H9 (cell line): ENCODE results near the gene EXOC3. TPM values are rescaled to one million over a fixed set of nuclear protein-coding genes. Genes with fewer than 3 reads are reported as not detected.

Experiments
- DNase-seq: peaks from one replicate; pipeline ENCODE4 v3.0.0-alpha.2; 2017
- H2AFZ ChIP-seq: one replicate; pipeline ENCODE4 v1.6.1; 2013; ENCODE audit warnings: mild to moderate bottlenecking, low read length, control low read depth, moderate library complexity
- H2AK5ac ChIP-seq: 2 replicates; pipeline ENCODE4 v1.6.1; 2013; ENCODE audit warnings: low read length, control low read depth, mixed read lengths; ENCODE audit not compliant: insufficient read length
- H2BK120ac ChIP-seq: one replicate; pipeline ENCODE4 v1.6.1; 2013; ENCODE audit warnings: low read depth, mild to moderate bottlenecking, low read length, control low read depth, inconsistent platforms; ENCODE audit not compliant: poor library complexity, severe bottlenecking
- H2BK12ac ChIP-seq: 2 replicates; pipeline ENCODE4 v1.6.1; 2013; ENCODE audit warnings: low read length, control low read depth, mixed read lengths, low read depth; ENCODE audit not compliant: insufficient read length
- H2BK15ac ChIP-seq: 2 replicates; pipeline ENCODE4 v1.6.1; 2013; ENCODE audit warnings: low read depth, low read length, control low read depth
- H2BK20ac ChIP-seq: one replicate; pipeline ENCODE4 v1.6.1; 2013; ENCODE audit warnings: low read depth, mild to moderate bottlenecking, low read length, control low read depth, inconsistent platforms; ENCODE audit not compliant: poor library complexity, severe bottlenecking
- H2BK5ac ChIP-seq: 2 replicates; pipeline ENCODE4 v1.6.1; 2013; ENCODE audit warnings: low read length, control low read depth, mixed read lengths; ENCODE audit not compliant: insufficient read length
- H3K14ac ChIP-seq: 2 replicates; pipeline ENCODE4 v1.6.1; 2013; ENCODE audit warnings: low read length, control low read depth; ENCODE audit not compliant: insufficient read depth
- H3K18ac ChIP-seq: 2 replicates; pipeline ENCODE4 v1.6.1; 2013; ENCODE audit warnings: low read depth, mild to moderate bottlenecking, mixed read lengths, low read length, control low read depth; ENCODE audit not compliant: insufficient read length
- H3K23ac ChIP-seq: 2 replicates; pipeline ENCODE4 v1.6.1; 2013; ENCODE audit warnings: low read length, control low read depth, mixed read lengths, low read depth; ENCODE audit not compliant: insufficient read length
- H3K23me2 ChIP-seq: 2 replicates; pipeline ENCODE4 v1.6.1; 2013; ENCODE audit warnings: low read depth, mild to moderate bottlenecking, mixed read lengths, low read length, control low read depth; ENCODE audit not compliant: insufficient read length, poor library complexity, severe bottlenecking
- H3K27ac ChIP-seq: 2 replicates; pipeline ENCODE4 v1.5.1; 2013; ENCODE audit warnings: low read length, control low read depth, mixed read lengths, low read depth; ENCODE audit not compliant: insufficient read length
- H3K27me3 ChIP-seq: 2 replicates; pipeline ENCODE4 v1.6.1; 2013; ENCODE audit warnings: low read length, control low read depth, inconsistent platforms; ENCODE audit not compliant: insufficient read depth
- H3K4ac ChIP-seq: 2 replicates; pipeline ENCODE4 v1.6.1; 2013; ENCODE audit warnings: low read depth, mild to moderate bottlenecking, control low read depth, inconsistent platforms, low read length, moderate library complexity
- H3K4me1 ChIP-seq: 2 replicates; pipeline ENCODE4 v1.6.1; 2013; ENCODE audit warnings: low read length, control low read depth, inconsistent platforms; ENCODE audit not compliant: insufficient read depth
- H3K4me2 ChIP-seq: 2 replicates; pipeline ENCODE4 v1.6.1; 2013; ENCODE audit warnings: low read length, control low read depth, mixed read lengths; ENCODE audit not compliant: insufficient read length, insufficient read depth
- H3K56ac ChIP-seq: 2 replicates; pipeline ENCODE4 v1.6.1; 2013; ENCODE audit warnings: low read depth, mild to moderate bottlenecking, mixed read lengths, low read length, control low read depth; ENCODE audit not compliant: insufficient read length
- H3K79me1 ChIP-seq: 2 replicates; pipeline ENCODE4 v1.6.1; 2013; ENCODE audit warnings: low read depth, mild to moderate bottlenecking, moderate library complexity, low read length, control low read depth, inconsistent platforms; ENCODE audit not compliant: insufficient read depth, poor library complexity, severe bottlenecking
- H3K79me2 ChIP-seq: 2 replicates; pipeline ENCODE4 v1.6.1; 2013; ENCODE audit warnings: low read length, control low read depth, inconsistent platforms; ENCODE audit not compliant: insufficient read depth
- H3K9ac ChIP-seq: 2 replicates; pipeline ENCODE4 v1.6.1; 2013; ENCODE audit warnings: low read length, control low read depth, mixed read lengths; ENCODE audit not compliant: insufficient read length; ENCODE audit errors: extremely low read depth
- H3K9me3 ChIP-seq: one replicate; pipeline ENCODE4 v1.6.1; 2013; ENCODE audit warnings: low read depth, low read length, inconsistent platforms; ENCODE audit not compliant: control insufficient read depth
- H3T11ph ChIP-seq: one replicate; pipeline ENCODE4 v1.6.1; 2013; ENCODE audit warnings: mild to moderate bottlenecking, low read length, control low read depth, inconsistent platforms
- H4K20me1 ChIP-seq: one replicate; pipeline ENCODE4 v1.6.1; 2013; ENCODE audit not compliant: control insufficient read depth, insufficient read length, insufficient read depth
- H4K5ac ChIP-seq: 2 replicates; pipeline ENCODE4 v1.6.1; 2013; ENCODE audit warnings: low read depth, mild to moderate bottlenecking, mixed read lengths, low read length, control low read depth; ENCODE audit not compliant: insufficient read length
- H4K8ac ChIP-seq: replicated peaks from 2 replicates; pipeline ENCODE4 v1.6.1; 2013; ENCODE audit warnings: low read length, control low read depth, mixed read lengths, low read depth; ENCODE audit not compliant: insufficient read length
- H4K91ac ChIP-seq: 2 replicates; pipeline ENCODE4 v1.6.1; 2013; ENCODE audit warnings: low read depth, mild to moderate bottlenecking, moderate library complexity, mixed read lengths, low read length, control low read depth; ENCODE audit not compliant: insufficient read length
- H3K27ac Mint-ChIP-seq, 3 experiments: 2 replicates in 2 of 3; 3 replicates in 1 of 3; pipeline ENCODE4 v1.8.0; 2020 to 2021; ENCODE audit warnings: mixed read lengths in 3 of 3, mild to moderate bottlenecking in 1 of 3, moderate library complexity in 1 of 3
- H3K27me3 Mint-ChIP-seq: 2 replicates; pipeline ENCODE4 v1.8.0; 2021; ENCODE audit warnings: low read depth, mild to moderate bottlenecking, moderate library complexity, mixed read lengths
- H3K36me3 Mint-ChIP-seq, 3 experiments: 2 replicates in 2 of 3; 3 replicates in 1 of 3; pipeline ENCODE4 v1.8.0; 2020 to 2021; ENCODE audit warnings: low read depth in 3 of 3, mixed read lengths in 3 of 3; ENCODE audit not compliant: insufficient read depth in 1 of 3
- H3K4me1 Mint-ChIP-seq, 2 experiments: 2 replicates each; pipeline ENCODE4 v1.8.0; 2020; ENCODE audit warnings: mixed read lengths in 2 of 2
- H3K4me3 Mint-ChIP-seq, 2 experiments: 2 replicates in 1 of 2; 3 replicates in 1 of 2; pipeline ENCODE4 v1.8.0; 2020 to 2021; ENCODE audit warnings: mild to moderate bottlenecking in 2 of 2, mixed read lengths in 2 of 2, moderate library complexity in 1 of 2
- H3K9me3 Mint-ChIP-seq, 2 experiments: 2 replicates in 1 of 2; 3 replicates in 1 of 2; pipeline ENCODE4 v1.8.0; 2020; ENCODE audit warnings: mild to moderate bottlenecking in 2 of 2, mixed read lengths in 2 of 2, moderate library complexity in 1 of 2
- WGBS: extraction: QIAGEN DNeasy Blood & Tissue Kit; methylation state at CpG from one replicate; pipeline ENCODE4 v1.1.7; 2013; ENCODE audit warnings: missing lambda C conversion rate, low lambda C conversion rate, mixed read lengths; ENCODE audit not compliant: insufficient read length; ENCODE audit errors: extremely low coverage; 5-methylcytosine and 5-hydroxymethylcytosine counted together
- total RNA-seq: library from RNA; stranded (reverse); gene quantifications from 2 replicates; pipeline ENCODE4 v1.2.1, GENCODE V29; 2021
- TF ChIP-seq, protein P1 (sequence below): fragments of 200-600 bp; sonication (generic); conservative IDR thresholded peaks from 3 replicates; pipeline ENCODE4 v1.8.0; 2021; ENCODE audit warnings: antibody characterized with exemption, mild to moderate bottlenecking

EXOC3 gene
- total RNA-seq, 1 experiment from 2014 or later: 36.7 TPM

DNA sequence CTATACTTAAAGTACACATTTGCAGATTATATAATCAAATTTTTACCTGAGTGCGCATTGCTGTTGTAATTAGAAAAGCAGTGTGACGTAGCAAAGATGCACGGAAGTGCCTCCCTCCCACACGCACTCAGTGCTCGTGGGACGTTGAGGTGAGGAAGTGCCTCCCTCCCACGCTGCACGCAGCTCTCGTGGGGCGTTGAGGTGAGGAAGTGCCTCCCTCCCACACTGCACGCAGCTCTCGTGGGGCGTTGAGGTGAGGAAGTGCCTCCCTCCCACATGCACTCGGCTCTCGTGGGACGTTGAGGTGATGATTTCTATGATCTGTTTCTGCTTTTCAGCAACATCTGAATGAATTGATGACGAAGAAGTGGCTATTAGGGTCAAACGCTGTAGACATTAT is 21.0 kb downstream of the EXOC3 start:
- Histone ChIP-seq H4K5ac (no peak overlapping the region), H2AK5ac (no peak overlapping the region), H3T11ph (no peak overlapping the region), H4K8ac (no peak overlapping the region), H3K27ac (no peak overlapping the region), H4K91ac (no peak overlapping the region), H3K79me1 (no peaks in the 10 kb centered on the region), H3K27me3 (no peaks in the 10 kb centered on the region), H3K18ac (no peak overlapping the region), H3K14ac (no peak overlapping the region), H2BK12ac (no peak overlapping the region), H2BK120ac (no peak overlapping the region), H3K56ac (no peak overlapping the region), H2AFZ (no peak overlapping the region), H2BK15ac (no peak overlapping the region), H3K23ac (no peak overlapping the region), H4K20me1 (no peaks in the 10 kb centered on the region), H3K23me2 (no peaks in the 10 kb centered on the region), H2BK5ac (no peak overlapping the region), H3K9me3 (no peaks in the 10 kb centered on the region), H3K4me2 (no peak overlapping the region), H3K4ac (no peak overlapping the region), H2BK20ac (no peak overlapping the region), H3K9ac (no peak overlapping the region), H3K79me2 (no peaks in the 10 kb centered on the region), H3K4me1 (no peaks in the 10 kb centered on the region)
- Mint-ChIP-seq H3K27ac (no peak overlapping the region), H3K4me3 (no peak overlapping the region), H3K36me3 (peaks cover 17 to 44% (median 42%) of the 10 kb centered on the region in 3 experiments; a peak in 6 of 7 replicates), H3K4me1 (no peaks in the 10 kb centered on the region), H3K27me3 (no peaks in the 10 kb centered on the region), H3K9me3 (no peaks in the 10 kb centered on the region)
- DNase-seq: no peak
- no CpG with 5 or more reads among the region's 18 CpGs for WGBS
- TF ChIP-seq, protein P1, sequence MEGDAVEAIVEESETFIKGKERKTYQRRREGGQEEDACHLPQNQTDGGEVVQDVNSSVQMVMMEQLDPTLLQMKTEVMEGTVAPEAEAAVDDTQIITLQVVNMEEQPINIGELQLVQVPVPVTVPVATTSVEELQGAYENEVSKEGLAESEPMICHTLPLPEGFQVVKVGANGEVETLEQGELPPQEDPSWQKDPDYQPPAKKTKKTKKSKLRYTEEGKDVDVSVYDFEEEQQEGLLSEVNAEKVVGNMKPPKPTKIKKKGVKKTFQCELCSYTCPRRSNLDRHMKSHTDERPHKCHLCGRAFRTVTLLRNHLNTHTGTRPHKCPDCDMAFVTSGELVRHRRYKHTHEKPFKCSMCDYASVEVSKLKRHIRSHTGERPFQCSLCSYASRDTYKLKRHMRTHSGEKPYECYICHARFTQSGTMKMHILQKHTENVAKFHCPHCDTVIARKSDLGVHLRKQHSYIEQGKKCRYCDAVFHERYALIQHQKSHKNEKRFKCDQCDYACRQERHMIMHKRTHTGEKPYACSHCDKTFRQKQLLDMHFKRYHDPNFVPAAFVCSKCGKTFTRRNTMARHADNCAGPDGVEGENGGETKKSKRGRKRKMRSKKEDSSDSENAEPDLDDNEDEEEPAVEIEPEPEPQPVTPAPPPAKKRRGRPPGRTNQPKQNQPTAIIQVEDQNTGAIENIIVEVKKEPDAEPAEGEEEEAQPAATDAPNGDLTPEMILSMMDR: no peak
